Activated CD8-positive, alpha-beta memory T cell treated with anti-CD3 and anti-CD28 coated beads, Interleukin-2, amount 10 ng/mL, durations not matched to agents 7 days and 5 days (primary cell): Measurements from ENCODE around the gene EVI5L. TPM values are rescaled to one million over a fixed set of nuclear protein-coding genes. Genes with fewer than 3 reads are reported as not detected.

ENCODE experiments used
- total RNA-seq, 2 experiments: library from RNA; stranded (reverse); gene quantifications; one replicate each; pipeline ENCODE4 v1.2.3, GENCODE V29; 2021

EVI5L gene
- total RNA-seq, 2 experiments from 2014 or later, result 6.0 to 6.1 TPM

Other genes starting within 250 kb of the EVI5L start
- under 1 TPM; 0.15 to 0.30 TPM for gene CAMSAP3, start 234.4 kb upstream of the EVI5L start, total RNA-seq
- gene XAB2, start 200.7 kb upstream of the EVI5L start, total RNA-seq, result 10 to 100 TPM; 43.7 to 51.5 TPM
- gene PET100, start 200.4 kb upstream of the EVI5L start, total RNA-seq, result 100 to 1,000 TPM; 132 to 163 TPM
- gene PCP2, start 196.5 kb upstream of the EVI5L start, total RNA-seq, result under 1 TPM; 0.56 to 0.99 TPM
- 100 to 1,000 TPM; 132 to 158 TPM for gene STXBP2, start 193.1 kb upstream of the EVI5L start, total RNA-seq
- not detected for gene RETN, start 161.2 kb upstream of the EVI5L start, total RNA-seq
- gene MCEMP1, start 153.1 kb upstream of the EVI5L start, total RNA-seq, result not detected
- gene TRAPPC5, start 149.4 kb upstream of the EVI5L start, total RNA-seq, result 10 to 100 TPM; 80.1 to 91.0 TPM
- gene FCER2, start 128.1 kb upstream of the EVI5L start, total RNA-seq, result under 1 TPM in 1 of 2 experiments, not detected in 1; 0.23 TPM
- gene CLEC4G, start 98.1 kb upstream of the EVI5L start, total RNA-seq, result not detected
- gene CD209, start 82.7 kb upstream of the EVI5L start, total RNA-seq, result not detected
- gene CLEC4M, start 67.0 kb upstream of the EVI5L start, total RNA-seq, result not detected
- under 1 TPM in 1 of 2 experiments, not detected in 1; 0.06 TPM for gene PRR36, start 44.2 kb downstream of the EVI5L start, total RNA-seq
- not detected for gene LRRC8E, start 58.3 kb downstream of the EVI5L start, total RNA-seq
- 10 to 100 TPM; 38.0 to 41.6 TPM for gene MAP2K7, start 73.7 kb downstream of the EVI5L start, total RNA-seq
- gene TGFBR3L, start 84.6 kb downstream of the EVI5L start, total RNA-seq, result 1 to 10 TPM; 7.7 to 9.1 TPM
- 10 to 100 TPM; 18.0 to 24.0 TPM for gene SNAPC2, start 90.1 kb downstream of the EVI5L start, total RNA-seq
- gene CTXN1, start 95.9 kb downstream of the EVI5L start, total RNA-seq, result under 1 TPM in 1 of 2 experiments, not detected in 1; 0.23 TPM
- gene TIMM44, start 113.4 kb downstream of the EVI5L start, total RNA-seq, result 10 to 100 TPM; 63.7 to 76.4 TPM
- 100 to 1,000 TPM; 119 to 150 TPM for gene ELAVL1, start 175.4 kb downstream of the EVI5L start, total RNA-seq
- not detected for gene CCL25, start 222.5 kb downstream of the EVI5L start, total RNA-seq